Measurements from ENCODE around the gene RAB1A. TPM values are rescaled to one million over a fixed set of nuclear protein-coding genes. Genes with fewer than 3 reads are reported as not detected.

The RAB1A gene
- total and polyA plus RNA-seq, 9 of the 15 experiments (the other 6 are each of a cell fraction or from before 2014, with no cell fraction given), result 43.8 to 163 (median 67.7) TPM

GRCh38 chr2:65133626-65134025 lies 3.7 kb upstream of the RAB1A start:
- in situ Hi-C loops (cut with MboI), result no loop called here
- Histone ChIP-seq H3K27me3 (ENCODE audit: control insufficient read depth in 2 of 2, insufficient read depth in 2 of 2, low read length in 2 of 2) (no peaks in the 10 kb centered on the region), H4K20me1 (replicated peaks; ENCODE audit: control insufficient read depth, insufficient read depth, low read length) (peaks cover 7% of the 10 kb centered on the region), H3K9ac (ENCODE audit: insufficient read depth in 1 of 2, low read depth in 2 of 2, low read length in 2 of 2) (no peak overlapping the region), H3K4me3 (no peak overlapping the region), H3K9me1 (ENCODE audit: control insufficient read depth, insufficient read depth, low read length) (no peaks in the 10 kb centered on the region), H3K79me2 (ENCODE audit: control insufficient read depth, insufficient read depth, low read length) (peaks cover 14% of the 10 kb centered on the region), H3K4me2 (ENCODE audit: insufficient read depth, low read length) (no peak overlapping the region), H2AFZ (ENCODE audit: low read depth, low read length) (peak overlapping the region; percentile 43), H3K36me3 (ENCODE audit: control insufficient read depth, insufficient read depth, low read length) (peaks cover 4% of the 10 kb centered on the region; the same call in 1 of the 3 replicates), H3K9me3 (replicated peaks; ENCODE audit: control insufficient read depth, insufficient read depth, low read depth, low read length) (no peaks in the 10 kb centered on the region), H3K4me1 (replicated peaks in 1 of 2; ENCODE audit: control insufficient read depth in 2 of 2, insufficient read depth in 2 of 2, low read length in 2 of 2) (peaks cover 15 to 24% of the 10 kb centered on the region in 2 experiments; a peak in 4 of 5 replicates), H3K27ac (ENCODE audit: extremely low read depth, low read depth, low read length) (no peak overlapping the region)
- intact Hi-C loops (cut with micrococcal nuclease), result no loop called here
- ATAC-seq (no peak), FAIRE-seq (peak; percentile 46), DNase-seq (ENCODE audit: extremely low read depth in 1 of 4, low spot score in 3 of 4) (peak in 1 of 4 experiments; percentile 40)
- ChIA-PET POLR2A (interaction anchor here (0.8 to 1.5 kb wide), 4 partner anchors 15 to 1250 kb away, joined by 3 to 5 read pairs (median 3); no protein-coding TSS in a partner anchor), CTCF (ENCODE audit: low intra/inter-chr PET ratio) (no interaction called here)
- WGBS (ENCODE audit: insufficient coverage, low coverage, missing lambda C conversion rate), result 23% methylated on average over 4 of the region's 4 CpGs
- no TSS peak for BruUV-seq (replicated peaks)
- TF ChIP-seq DPF2 (IDR thresholded peaks at IDR 0.05) (peak; percentile 61), PRDM10 (IDR thresholded peaks at IDR 0.05; ENCODE audit: partially characterized antibody) (peak; percentile 34), EP300 (IDR thresholded peaks at IDR 0.05; ENCODE audit: low read length) (peak; percentile 14; the same call in 1 of the 2 replicates), RHOXF2B (CRISPR knock-in tag; conservative IDR thresholded peaks at IDR 0.05) (no peak), POLR2H (tag; IDR thresholded peaks at IDR 0.05; ENCODE audit: low read depth) (no peak), CBFA2T2 (conservative IDR thresholded peaks at IDR 0.05) (peak; percentile 72), ZNF174 (CRISPR knock-in tag; IDR thresholded peaks at IDR 0.05) (no peak), NCOA2 (IDR thresholded peaks at IDR 0.05; ENCODE audit: partially characterized antibody in 2 of 2) (no peak), XRCC4 (IDR thresholded peaks at IDR 0.05; ENCODE audit: extremely low read depth, insufficient read depth, insufficient read length) (no peak), IRF2 (CRISPR knock-in tag; IDR thresholded peaks at IDR 0.05) (no peak), CBFA2T3 (IDR thresholded peaks at IDR 0.05) (peak; percentile 83), KLF16 (IDR thresholded peaks at IDR 0.05) (peak; percentile 8; the same call in 1 of the 2 replicates), LARP7 (IDR thresholded peaks at IDR 0.05) (no peak), NCOR1 (IDR thresholded peaks at IDR 0.05) (peak; percentile 26; the same call in 1 of the 2 replicates), TEAD4 (IDR thresholded peaks at IDR 0.05; ENCODE audit: low read length) (peak; percentile 42; the same call in 1 of the 2 replicates), TEAD4 (CRISPR knock-in tag; IDR thresholded peaks at IDR 0.05; ENCODE audit: borderline replicate concordance) (no peak), TAL1 (IDR thresholded peaks at IDR 0.05) (peak; percentile 66; the same call in 1 of the 2 replicates), SMARCE1 (IDR thresholded peaks at IDR 0.05) (0 out of 2 replicates have a peak, but pooled peaks have one; percentile 15), TCF3 (CRISPR knock-in tag; IDR thresholded peaks at IDR 0.05) (peak; percentile 46; the same call in 1 of the 2 replicates), ARID1B (IDR thresholded peaks at IDR 0.05) (peak; percentile 61; the same call in 1 of the 2 replicates)
- TF ChIP-seq, protein P1, sequence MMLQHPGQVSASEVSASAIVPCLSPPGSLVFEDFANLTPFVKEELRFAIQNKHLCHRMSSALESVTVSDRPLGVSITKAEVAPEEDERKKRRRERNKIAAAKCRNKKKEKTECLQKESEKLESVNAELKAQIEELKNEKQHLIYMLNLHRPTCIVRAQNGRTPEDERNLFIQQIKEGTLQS (IDR thresholded peaks at IDR 0.05), result no peak
- TF ChIP-seq, protein P1 (CRISPR knock-in tag; conservative IDR thresholded peaks at IDR 0.05), result no peak

Data from K562 (cell line).